ENCODE measurements around the gene SP7. TPM values are rescaled to one million over a fixed set of nuclear protein-coding genes. Genes with fewer than 3 reads are reported as not detected.

SP7 gene
- total and polyA plus RNA-seq, 2 experiments from 2014 or later, result not detected

DNA sequence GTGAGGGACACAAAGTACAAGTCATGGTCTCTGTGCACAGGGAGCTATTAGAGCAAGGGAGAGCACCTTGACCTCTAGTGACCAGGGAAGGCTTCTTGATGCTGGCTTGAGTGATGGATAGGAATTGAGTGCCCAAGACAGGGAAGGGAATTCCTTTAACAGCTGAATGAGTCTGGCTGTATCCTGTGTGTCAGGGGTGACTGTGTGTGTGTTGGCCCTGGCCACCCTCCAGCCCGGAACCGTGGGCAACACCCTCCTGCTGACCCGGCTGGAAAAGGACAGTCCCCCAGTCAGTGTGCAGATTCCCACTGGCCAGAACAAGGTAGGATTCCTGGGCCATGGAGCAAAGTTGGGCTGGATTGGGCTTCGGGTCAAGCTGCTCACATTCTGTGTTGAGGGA, 46.3 kb downstream of the SP7 start:
- TF ChIP-seq EZH2 (IDR thresholded peaks at IDR 0.05; ENCODE audit: insufficient read depth, poor library complexity, severe bottlenecking) (no peak), EZH2phosphoT487 (IDR thresholded peaks at IDR 0.05; ENCODE audit: insufficient read depth, low read depth) (no peak)
- H3K4me3 ChIP-seq, result no peak overlapping the region
- H4K20me1 ChIP-seq (ENCODE audit: insufficient read depth), result no peaks in the 10 kb centered on the region
- H3F3A ChIP-seq (ENCODE audit: insufficient read depth), result peaks cover 27% of the 10 kb centered on the region
- H3K9ac ChIP-seq, result peak overlapping the region; percentile 51
- in situ Hi-C loops (cut with MboI), result loop anchor here (10.0 kb wide), 1 partner anchor 75 kb away; no protein-coding TSS in a partner anchor
- peaks cover 24% of the 10 kb centered on the region for H3K4me1 ChIP-seq (ENCODE audit: insufficient read depth)
- no peaks in the 10 kb centered on the region for H3K9me2 ChIP-seq (ENCODE audit: insufficient read depth)
- H3K27me3 ChIP-seq (replicated peaks; ENCODE audit: insufficient read depth), result no peaks in the 10 kb centered on the region
- no peaks in the 10 kb centered on the region for H3K9me3 ChIP-seq (ENCODE audit: low read depth)
- peak; percentile 82 for DNase-seq
- H3K79me2 ChIP-seq (ENCODE audit: insufficient read depth), result no peaks in the 10 kb centered on the region
- 27 to 30% methylated on average over 4 of the region's 4 CpGs for WGBS, 2 experiments (ENCODE audit: low coverage in 1 of 2, low lambda C conversion rate in 2 of 2, missing lambda C conversion rate in 2 of 2)
- peak overlapping the region; percentile 42 for H3K4me2 ChIP-seq (ENCODE audit: unreplicated experiment)
- 0 out of 2 replicates have a peak overlapping the region, but pooled peaks have one; percentile 20 for H2AFZ ChIP-seq
- H3K36me3 ChIP-seq (ENCODE audit: low read depth), result no peaks in the 10 kb centered on the region
- H3K27ac ChIP-seq, result peak overlapping the region; percentile 77

DNA sequence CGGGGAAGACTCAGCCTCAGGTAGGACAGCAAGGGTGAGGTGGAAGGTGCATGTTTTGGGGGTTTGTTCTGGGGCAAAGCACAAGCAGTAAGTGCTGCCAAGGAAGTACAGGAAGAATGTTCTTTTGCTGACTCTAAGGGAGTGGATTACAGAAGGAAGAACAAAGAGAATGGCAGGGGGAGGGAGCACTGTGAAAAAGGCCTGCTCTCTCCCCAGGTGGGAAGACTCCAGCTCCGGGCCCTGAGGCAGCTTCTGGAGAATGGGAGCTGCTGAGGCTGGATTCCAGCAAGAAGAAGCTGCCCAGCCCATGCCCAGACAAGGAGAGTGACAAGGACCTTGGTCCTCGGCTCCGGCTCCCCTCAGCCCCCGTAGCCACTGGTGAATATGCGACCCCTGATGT, 47.8 kb downstream of the SP7 start:
- in situ Hi-C loops (cut with MboI), result loop anchor here (10.0 kb wide), 1 partner anchor 74 kb away; no protein-coding TSS in a partner anchor
- no peak overlapping the region for H3K4me2 ChIP-seq (ENCODE audit: unreplicated experiment)
- no peak for DNase-seq
- no peak overlapping the region for H3K9ac ChIP-seq
- H3K9me2 ChIP-seq (ENCODE audit: insufficient read depth), result no peaks in the 10 kb centered on the region
- H3F3A ChIP-seq (ENCODE audit: insufficient read depth), result peaks cover 20% of the 10 kb centered on the region
- no peaks in the 10 kb centered on the region for H3K36me3 ChIP-seq (ENCODE audit: low read depth)
- no peaks in the 10 kb centered on the region for H3K79me2 ChIP-seq (ENCODE audit: insufficient read depth)
- no peaks in the 10 kb centered on the region for H3K9me3 ChIP-seq (ENCODE audit: low read depth)
- H3K4me1 ChIP-seq (ENCODE audit: insufficient read depth), result peaks cover 21% of the 10 kb centered on the region
- no peaks in the 10 kb centered on the region for H4K20me1 ChIP-seq (ENCODE audit: insufficient read depth)
- TF ChIP-seq EZH2 (IDR thresholded peaks at IDR 0.05; ENCODE audit: insufficient read depth, poor library complexity, severe bottlenecking) (no peak), EZH2phosphoT487 (IDR thresholded peaks at IDR 0.05; ENCODE audit: insufficient read depth, low read depth) (no peak)
- 80 to 82% methylated on average over 6 of the region's 6 CpGs for WGBS, 2 experiments (ENCODE audit: low coverage in 1 of 2, low lambda C conversion rate in 2 of 2, missing lambda C conversion rate in 2 of 2)
- H3K27ac ChIP-seq, result no peak overlapping the region
- no peaks in the 10 kb centered on the region for H3K27me3 ChIP-seq (replicated peaks; ENCODE audit: insufficient read depth)
- no peak overlapping the region for H3K4me3 ChIP-seq
- no peak overlapping the region for H2AFZ ChIP-seq

DNA sequence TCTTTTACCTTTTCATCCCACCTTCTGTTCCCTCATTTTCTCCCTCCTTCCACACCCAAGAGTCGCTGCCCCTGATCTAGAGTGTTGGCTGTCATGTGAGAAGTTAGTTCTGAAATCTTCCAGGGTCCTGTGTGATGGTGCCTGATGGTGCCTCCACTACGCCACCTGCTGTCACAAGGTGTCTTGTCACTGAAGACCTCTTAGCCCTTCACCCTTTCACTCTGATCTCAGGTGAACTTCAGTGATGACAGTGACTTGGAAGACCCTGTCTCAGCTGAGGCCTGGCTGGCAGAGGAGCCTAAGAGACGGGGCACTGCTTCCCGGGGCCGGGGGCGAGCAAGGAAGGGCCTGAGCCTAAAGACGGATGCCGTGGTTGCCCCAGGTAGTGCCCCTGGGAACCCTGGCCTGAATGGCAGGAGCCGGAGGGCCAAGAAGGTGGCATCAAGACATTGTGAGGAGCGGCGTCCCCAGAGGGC, 48.4 kb downstream of the SP7 start:
- no peak overlapping the region for H3K4me2 ChIP-seq (ENCODE audit: unreplicated experiment)
- H3K27ac ChIP-seq, result no peak overlapping the region
- no peaks in the 10 kb centered on the region for H3K36me3 ChIP-seq (ENCODE audit: low read depth)
- H3K4me3 ChIP-seq, result no peak overlapping the region
- H2AFZ ChIP-seq, result 0 out of 2 replicates have a peak overlapping the region, but pooled peaks have one; percentile 22
- peaks cover 20% of the 10 kb centered on the region for H3F3A ChIP-seq (ENCODE audit: insufficient read depth)
- H3K9me2 ChIP-seq (ENCODE audit: insufficient read depth), result no peaks in the 10 kb centered on the region
- H3K79me2 ChIP-seq (ENCODE audit: insufficient read depth), result no peaks in the 10 kb centered on the region
- peak; percentile 73 for DNase-seq
- no peaks in the 10 kb centered on the region for H3K9me3 ChIP-seq (ENCODE audit: low read depth)
- H3K9ac ChIP-seq, result no peak overlapping the region
- in situ Hi-C loops (cut with MboI), result loop anchor here (10.0 kb wide), 1 partner anchor 73 kb away; no protein-coding TSS in a partner anchor
- H4K20me1 ChIP-seq (ENCODE audit: insufficient read depth), result no peaks in the 10 kb centered on the region
- TF ChIP-seq EZH2 (IDR thresholded peaks at IDR 0.05; ENCODE audit: insufficient read depth, poor library complexity, severe bottlenecking), result no peak
- no peak for TF ChIP-seq EZH2phosphoT487 (IDR thresholded peaks at IDR 0.05; ENCODE audit: insufficient read depth, low read depth)
- H3K27me3 ChIP-seq (replicated peaks; ENCODE audit: insufficient read depth), result no peaks in the 10 kb centered on the region
- H3K4me1 ChIP-seq (ENCODE audit: insufficient read depth), result peaks cover 21% of the 10 kb centered on the region
- WGBS, 2 experiments (ENCODE audit: low coverage in 1 of 2, low lambda C conversion rate in 2 of 2, missing lambda C conversion rate in 2 of 2), result 68 to 69% methylated on average over 11 of the region's 11 CpGs

DNA sequence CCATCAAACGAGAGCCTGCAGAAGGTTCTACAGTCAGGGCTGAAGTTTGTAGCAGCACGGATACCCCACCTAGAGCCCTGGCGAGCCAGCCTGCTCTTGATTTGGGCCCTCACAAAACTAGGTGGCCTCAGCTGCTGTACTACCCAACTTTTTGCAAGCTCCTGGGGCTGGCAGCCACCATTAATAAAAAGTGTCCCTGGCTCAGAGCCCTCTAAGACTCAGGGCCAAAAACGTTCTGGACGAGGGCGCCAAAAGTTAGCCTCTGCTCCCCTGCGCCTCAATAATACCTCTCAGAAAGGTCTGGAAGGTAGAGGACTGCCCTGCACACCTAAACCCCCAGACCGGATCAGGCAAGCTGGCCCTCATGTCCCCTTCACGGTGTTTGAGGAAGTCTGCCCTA, 49.7 kb downstream of the SP7 start:
- Histone ChIP-seq H3K4me1 (ENCODE audit: insufficient read depth) (peaks cover 21% of the 10 kb centered on the region), H4K20me1 (ENCODE audit: insufficient read depth) (no peaks in the 10 kb centered on the region), H3K27me3 (replicated peaks; ENCODE audit: insufficient read depth) (no peaks in the 10 kb centered on the region), H3K79me2 (ENCODE audit: insufficient read depth) (no peaks in the 10 kb centered on the region), H2AFZ (no peak overlapping the region), H3K4me2 (ENCODE audit: unreplicated experiment) (no peak overlapping the region), H3K36me3 (ENCODE audit: low read depth) (no peaks in the 10 kb centered on the region), H3K4me3 (no peak overlapping the region), H3K9me2 (ENCODE audit: insufficient read depth) (no peaks in the 10 kb centered on the region), H3K27ac (no peak overlapping the region), H3F3A (ENCODE audit: insufficient read depth) (peaks cover 20% of the 10 kb centered on the region), H3K9ac (no peak overlapping the region), H3K9me3 (ENCODE audit: low read depth) (no peaks in the 10 kb centered on the region)
- in situ Hi-C loops (cut with MboI), result loop anchor here (10.0 kb wide), 1 partner anchor 72 kb away; no protein-coding TSS in a partner anchor
- DNase-seq, result no peak
- TF ChIP-seq EZH2phosphoT487 (IDR thresholded peaks at IDR 0.05; ENCODE audit: insufficient read depth, low read depth) (no peak), EZH2 (IDR thresholded peaks at IDR 0.05; ENCODE audit: insufficient read depth, poor library complexity, severe bottlenecking) (no peak)
- 66 to 72% methylated on average over 9 of the region's 9 CpGs for WGBS, 2 experiments (ENCODE audit: low coverage in 1 of 2, low lambda C conversion rate in 2 of 2, missing lambda C conversion rate in 2 of 2)

Data from GM23248 (cell line).